ENCODE results near the gene ARID1B.

Gene ARID1B

GRCh38 chr6:157246048-157246630, 469.0 kb downstream of the ARID1B start:
- DNase-seq (ENCODE audit: low read depth), result no peak

GRCh38 chr6:157246771-157247484, 469.8 kb downstream of the ARID1B start:
- no peak for DNase-seq (ENCODE audit: low read depth)

- no peak for DNase-seq (ENCODE audit: low read depth)
Observed at GRCh38 chr6:157248264-157248663, 471.1 kb downstream of the ARID1B start.

DNA sequence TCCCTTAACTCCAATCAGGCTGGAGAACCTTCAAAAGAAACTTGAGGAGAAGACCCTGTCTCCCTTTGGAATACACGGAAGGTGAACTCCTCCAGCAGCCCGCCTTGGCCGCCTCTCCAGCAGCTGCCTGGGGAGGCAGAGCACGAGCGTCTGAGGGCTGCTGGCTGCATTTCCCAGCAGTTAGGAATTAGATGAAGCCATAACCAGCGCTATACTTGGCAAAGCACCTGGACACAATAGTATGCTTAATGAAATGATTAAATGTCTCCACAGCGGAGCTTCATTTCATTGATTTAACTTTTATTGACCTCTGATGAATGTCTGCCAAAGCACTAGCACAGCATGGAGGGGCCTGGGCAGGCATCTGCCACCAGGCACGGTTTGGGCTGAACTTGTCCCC, 472.6 kb downstream of the ARID1B start:
- DNase-seq (ENCODE audit: low read depth), result no peak

DNA sequence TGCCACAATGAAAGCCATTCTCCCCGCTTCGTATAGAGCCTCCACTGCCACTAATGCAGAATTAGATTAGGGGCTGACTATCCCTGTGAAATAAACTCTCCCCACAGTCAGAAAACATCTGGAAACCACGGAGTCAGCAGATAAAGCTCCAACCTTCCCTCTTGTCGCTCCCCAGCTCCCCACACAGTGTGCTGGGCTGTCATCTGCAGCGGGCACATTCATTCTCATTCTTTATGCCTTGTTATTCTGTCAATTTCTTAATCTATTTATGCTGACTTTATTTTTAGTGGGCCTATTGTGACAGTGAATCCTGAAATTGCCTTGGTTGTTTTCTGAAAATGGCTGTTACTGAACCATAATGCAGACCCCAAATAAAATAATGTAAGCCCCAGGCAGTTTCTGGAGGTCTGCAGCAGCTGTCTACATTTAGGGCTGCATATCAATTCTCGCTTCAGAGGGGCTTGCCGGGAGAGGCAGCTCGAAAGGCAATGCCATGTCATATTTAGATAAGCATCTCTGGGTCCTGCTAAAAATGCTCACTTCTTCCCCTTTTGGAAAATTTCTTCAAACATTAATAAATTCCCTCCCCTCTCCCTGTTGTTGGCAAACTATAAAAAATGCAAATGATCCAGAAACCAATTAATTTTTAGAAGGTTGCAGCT, 474.5 kb downstream of the ARID1B start:
- DNase-seq (ENCODE audit: low read depth), result no peak

GRCh38 chr6:157253017-157253416, 475.8 kb downstream of the ARID1B start:
- no peak for DNase-seq (ENCODE audit: low read depth)

- DNase-seq (ENCODE audit: low read depth), result no peak
Observed at GRCh38 chr6:157253699-157254098, 476.5 kb downstream of the ARID1B start.

- no peak for DNase-seq (ENCODE audit: low read depth)
Observed at GRCh38 chr6:157254538-157254937, 477.4 kb downstream of the ARID1B start.

DNA sequence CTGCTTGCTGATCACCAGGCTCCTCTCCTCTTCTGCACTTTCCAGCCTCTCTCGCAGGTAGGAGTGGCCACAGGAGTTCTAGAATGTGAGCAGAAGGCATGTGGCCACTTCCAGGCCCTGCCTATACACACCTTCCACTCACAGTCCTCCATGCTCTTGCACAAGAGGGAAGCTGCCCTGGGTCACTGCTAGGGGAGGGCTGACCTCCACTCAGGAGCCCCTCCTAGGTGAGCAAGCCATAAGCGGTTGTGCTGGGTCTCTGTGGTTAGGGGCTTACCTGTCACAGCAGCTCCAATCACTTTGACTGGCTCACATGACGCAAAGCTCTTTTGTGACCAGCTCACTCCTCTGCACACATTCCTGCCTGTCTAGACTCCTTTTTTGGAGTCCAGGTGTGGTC, 477.9 kb downstream of the ARID1B start:
- DNase-seq (ENCODE audit: low read depth), result no peak

DNA sequence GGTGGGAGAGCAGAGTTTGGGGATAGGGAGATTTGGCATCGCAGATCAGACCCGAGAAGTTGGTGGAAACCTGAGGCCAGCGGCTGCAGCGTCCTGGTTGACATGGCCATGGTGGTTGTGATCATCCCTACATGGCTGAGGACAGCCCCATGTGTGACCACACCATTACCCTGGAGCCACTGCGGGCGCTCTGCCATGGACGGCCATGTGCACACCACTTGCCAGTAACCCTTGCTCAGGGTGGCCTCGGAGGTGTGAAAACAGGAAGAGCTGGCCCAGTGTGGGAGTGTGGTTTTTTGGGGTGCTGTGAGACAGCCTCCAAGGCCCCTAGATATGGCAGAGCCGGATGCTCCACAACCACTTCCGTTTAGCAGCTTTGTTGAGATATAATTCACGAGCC, 481.7 kb downstream of the ARID1B start:
- no peak for DNase-seq (ENCODE audit: low read depth)

DNA sequence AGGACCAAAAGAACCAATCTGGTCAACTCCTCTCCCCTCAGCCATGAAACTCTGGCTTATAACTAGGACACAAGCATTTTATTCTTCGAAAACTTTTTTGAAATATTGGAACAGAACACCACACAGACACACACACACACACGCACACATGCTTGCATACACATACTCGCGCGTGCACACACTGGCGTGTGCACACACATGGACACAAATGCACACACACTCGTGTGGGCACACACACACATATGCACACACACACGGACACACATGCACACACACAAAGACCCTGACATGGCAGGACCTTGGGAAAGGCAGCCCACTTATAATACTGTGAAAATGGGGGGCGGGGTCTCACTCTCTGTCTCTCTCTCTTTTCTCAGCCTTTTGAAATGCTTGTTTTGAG, 482.3 kb downstream of the ARID1B start:
- DNase-seq (ENCODE audit: low read depth), result no peak

Data from stimulated activated CD8-positive, alpha-beta memory T cell treated with anti-CD3 and anti-CD28 coated beads, Interleukin-4, amount 100 ng/mL, for 24 hours (primary cell).